ENCODE measurements around the gene RAD9B. TPM values are rescaled to one million over a fixed set of nuclear protein-coding genes. Genes with fewer than 3 reads are reported as not detected.
A peak's percentile ranks its signal among the peaks of the same experiment; 100 is the strongest.

RAD9B gene
- 1.5 TPM for total RNA-seq (2013)
- polyA plus RNA-seq (1 to 10 TPM; 1.1 to 3.0 (median 1.3) TPM), polyA minus RNA-seq (0.42 and 1.2 TPM in 2 replicates), total RNA-seq (0.75 to 5.1 (median 2.6) reads per million in 11 experiments)

DNA sequence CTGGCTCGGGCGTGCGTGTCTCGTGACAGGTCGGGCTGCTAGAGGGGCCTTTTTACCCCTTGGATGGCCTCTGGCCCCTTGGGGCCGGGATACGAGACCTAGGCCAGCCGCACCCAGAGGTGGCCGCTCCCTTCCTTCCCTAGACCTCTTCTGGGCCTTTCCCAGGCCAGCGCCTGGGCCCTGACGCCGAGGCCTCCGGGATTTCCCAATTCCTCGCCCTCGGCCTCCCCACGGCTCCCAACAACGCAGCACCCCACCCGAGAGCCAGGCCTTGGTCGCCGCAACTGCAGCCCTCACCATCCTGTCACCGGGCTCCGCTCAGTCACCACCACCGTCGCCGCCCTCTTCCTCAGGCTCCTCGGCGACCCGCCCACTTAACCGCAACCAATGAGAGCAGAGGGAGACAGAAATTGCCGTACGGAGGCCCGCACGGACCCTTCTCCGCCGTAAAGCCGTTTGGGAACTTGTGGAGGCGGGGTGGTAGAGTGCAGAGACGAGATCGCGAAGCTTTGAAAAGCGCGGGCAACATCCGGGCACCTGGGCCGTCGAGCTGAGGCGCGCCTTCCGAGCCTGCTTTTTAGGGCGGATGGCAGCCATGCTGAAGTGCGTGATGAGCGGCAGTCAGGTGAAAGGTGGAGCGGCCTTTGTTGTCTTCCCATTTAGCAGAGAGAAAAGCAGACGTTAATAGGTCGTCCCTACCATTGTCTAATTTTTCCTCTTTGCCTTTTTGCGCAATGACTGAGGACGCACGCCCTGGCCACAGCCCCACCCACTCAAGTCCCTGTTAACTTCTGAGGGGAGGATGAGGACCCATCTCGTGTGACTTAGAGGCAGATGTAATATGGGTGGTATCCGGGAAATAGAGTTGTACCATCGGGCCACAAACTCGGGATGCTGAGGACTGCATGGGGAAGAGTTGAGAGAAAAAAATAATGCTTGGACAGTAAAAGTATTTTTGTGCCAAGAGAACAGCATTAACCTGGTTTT is at the start of gene RAD9B, which contains the start of gene VPS29:
Gene RAD9B, plus strand, starts transcription at position 580 of the 987 bp plus-strand sequence. Its CDS starts 7 bp downstream, at position 587.
Gene VPS29, minus strand, starts transcription at position 360 of the 987 bp plus-strand sequence. Its CDS starts 60 bp downstream, at position 300.
- Mint-ChIP-seq H3K27me3 (ENCODE audit: low read depth in 3 of 3) (no peaks in the 10 kb centered on the region), H3K4me1 (peaks cover 38% of the 10 kb centered on the region), H3K27ac (peak within 1 kb of the TSS; percentile 94 to 98 (median 96)), H3K9me3 (no peaks in the 10 kb centered on the region), H3K4me3 (peak within 1 kb of the TSS; percentile 98), H3K36me3 (peaks cover 0 to 2% of the 10 kb centered on the region in 2 donors)
- Histone ChIP-seq H3K4me3 (replicated peaks in 1 of 3; ENCODE audit: low read depth in 2 of 3, low read length in 3 of 3) (peak within 1 kb of the TSS; percentile 68 to 92 (median 91)), H3K27me3 (ENCODE audit: control insufficient read depth in 2 of 2, insufficient read depth in 2 of 2, low read length in 2 of 2) (no peaks in the 10 kb centered on the region), H2AFZ (ENCODE audit: insufficient read depth, low read depth, low read length, poor library complexity, severe bottlenecking) (peak within 1 kb of the TSS; percentile 87), H4K20me1 (ENCODE audit: insufficient read depth, low read length) (peaks cover 35% of the 10 kb centered on the region), H3K4me2 (replicated peaks; ENCODE audit: extremely low read depth, low read length, poor library complexity, severe bottlenecking) (peak within 1 kb of the TSS; percentile 80), H3K9ac (ENCODE audit: insufficient read depth, low read length, poor library complexity, severe bottlenecking) (peak within 1 kb of the TSS; percentile 93), H3K79me2 (ENCODE audit: insufficient read depth, low read length) (peaks cover 53% of the 10 kb centered on the region), H3K36me3 (replicated peaks in 1 of 2; ENCODE audit: control insufficient read depth in 1 of 2, insufficient read depth in 2 of 2, low read length in 2 of 2) (peaks cover 0 to 5% of the 10 kb centered on the region in 2 donors), H3K9me3 (replicated peaks in 1 of 2; ENCODE audit: control insufficient read depth in 1 of 2, insufficient read depth in 1 of 2, low read length in 2 of 2) (no peaks in the 10 kb centered on the region), H3K27ac (ENCODE audit: low read depth in 1 of 2, low read length in 2 of 2) (peak within 1 kb of the TSS; percentile 90 to 94), H3K4me1 (ENCODE audit: control insufficient read depth in 1 of 2, insufficient read depth in 2 of 2, low read length in 2 of 2) (peaks cover 29 to 49% of the 10 kb centered on the region in 2 donors)
- WGBS (ENCODE audit: insufficient coverage) = under 1% methylated on average over 52 of the region's 61 CpGs
- DNase-seq = peak; percentile 96 to 99 (median 98)
- intact Hi-C loops (cut with micrococcal nuclease) = loop anchor here (1.0 to 5.0 kb wide), 5 partner anchors 34 to 115 kb away; partner anchors contain the start of genes FAM216A (in 2 of the 2), GPN3 (in 2 of the 2) and ARPC3 (in 1 of the 2)
- TF ChIP-seq, protein P1, sequence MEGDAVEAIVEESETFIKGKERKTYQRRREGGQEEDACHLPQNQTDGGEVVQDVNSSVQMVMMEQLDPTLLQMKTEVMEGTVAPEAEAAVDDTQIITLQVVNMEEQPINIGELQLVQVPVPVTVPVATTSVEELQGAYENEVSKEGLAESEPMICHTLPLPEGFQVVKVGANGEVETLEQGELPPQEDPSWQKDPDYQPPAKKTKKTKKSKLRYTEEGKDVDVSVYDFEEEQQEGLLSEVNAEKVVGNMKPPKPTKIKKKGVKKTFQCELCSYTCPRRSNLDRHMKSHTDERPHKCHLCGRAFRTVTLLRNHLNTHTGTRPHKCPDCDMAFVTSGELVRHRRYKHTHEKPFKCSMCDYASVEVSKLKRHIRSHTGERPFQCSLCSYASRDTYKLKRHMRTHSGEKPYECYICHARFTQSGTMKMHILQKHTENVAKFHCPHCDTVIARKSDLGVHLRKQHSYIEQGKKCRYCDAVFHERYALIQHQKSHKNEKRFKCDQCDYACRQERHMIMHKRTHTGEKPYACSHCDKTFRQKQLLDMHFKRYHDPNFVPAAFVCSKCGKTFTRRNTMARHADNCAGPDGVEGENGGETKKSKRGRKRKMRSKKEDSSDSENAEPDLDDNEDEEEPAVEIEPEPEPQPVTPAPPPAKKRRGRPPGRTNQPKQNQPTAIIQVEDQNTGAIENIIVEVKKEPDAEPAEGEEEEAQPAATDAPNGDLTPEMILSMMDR (IDR thresholded peaks at IDR 0.05) = no peak
